Endothelial cell of umbilical vein (primary cell): ENCODE measurements around the gene SH3RF3. TPM values are rescaled to one million over a fixed set of nuclear protein-coding genes. Genes with fewer than 3 reads are reported as not detected.

ENCODE experiments used
- BruUV-seq: library from RNA; stranded (reverse); fragments of 400-500 nt; replicated peaks from 2 replicates; lab custom pipeline; 2021; lab: Mats Ljungman, UMichigan
- CTCF ChIA-PET: fragments of 300-600, 350-600 bp; sonication (Branson Sonifier 250); formaldehyde crosslinking; loops from one replicate; lab custom pipeline; 2021; ENCODE audit warnings: antibody characterized with exemption, inconsistent platforms; lab: Charles Lee
- POLR2A ChIA-PET: fragments of 300-600, 350-600 bp; sonication (Branson Sonifier 250); formaldehyde crosslinking; loops from one replicate; lab custom pipeline; 2021; ENCODE audit warnings: antibody characterized with exemption, inconsistent platforms; lab: Charles Lee
- DNase-seq: peaks from one replicate; pipeline ENCODE4 v3.0.0-alpha.2; 2011; ENCODE audit warnings: low read depth, low spot score
- FAIRE-seq: peaks from 2 replicates; lab custom pipeline; 2011; peaks lifted over from hg19 to GRCh38; lab: Jason Lieb, UNC
- H2AFZ ChIP-seq: 2 replicates; pipeline ENCODE4 v1.6.0; 2012; ENCODE audit warnings: low read depth, low read length, control low read depth, inconsistent platforms
- H3K27ac ChIP-seq: 2 replicates; pipeline ENCODE4 v1.5.1; 2011; ENCODE audit warnings: low read depth, mild to moderate bottlenecking, control low read depth, low read length, moderate library complexity; ENCODE audit not compliant: insufficient read depth
- H3K27me3 ChIP-seq, 2 experiments: 2 replicates each; pipeline versions ENCODE4 v1.6.0 to v1.6.1; 2011; ENCODE audit warnings: low read length in 2 of 2, mixed read lengths in 1 of 2; ENCODE audit not compliant: control insufficient read depth in 2 of 2, insufficient read depth in 2 of 2
- H3K36me3 ChIP-seq, 2 experiments: 2 replicates in 1 of 2; 3 replicates in 1 of 2; pipeline ENCODE4 v1.5.1; 2011; ENCODE audit warnings: low read length in 2 of 2, mild to moderate bottlenecking in 1 of 2, moderate library complexity in 1 of 2; ENCODE audit not compliant: control insufficient read depth in 2 of 2, insufficient read depth in 2 of 2; ENCODE audit errors: extremely low read depth in 1 of 2
- H3K4me1 ChIP-seq: 3 replicates; pipeline ENCODE4 v1.5.1; 2011; ENCODE audit warnings: mild to moderate bottlenecking, low read length; ENCODE audit not compliant: control insufficient read depth, insufficient read depth; ENCODE audit errors: extremely low read depth
- H3K4me2 ChIP-seq: 2 replicates; pipeline ENCODE4 v1.6.1; 2011; ENCODE audit warnings: low read length, control low read depth, mixed read lengths; ENCODE audit not compliant: insufficient read depth
- H3K4me3 ChIP-seq, 3 experiments: fragments of 200-600 bp in 1 of 3; sonication (generic), shearing (Covaris generic) in 1 of 3; replicated peaks in 1 of 3; 2 replicates each; pipeline ENCODE4 v1.5.1; 2011 to 2016; ENCODE audit warnings: control low read depth in 3 of 3, low read length in 3 of 3, mild to moderate bottlenecking in 2 of 3, inconsistent platforms in 1 of 3, low read depth in 1 of 3, moderate library complexity in 1 of 3; ENCODE audit not compliant: insufficient read depth in 1 of 3
- H3K79me2 ChIP-seq: 2 replicates; pipeline ENCODE4 v1.6.0; 2012; ENCODE audit warnings: low read length, inconsistent platforms; ENCODE audit not compliant: control insufficient read depth, insufficient read depth
- H3K9ac ChIP-seq: replicated peaks from 2 replicates; pipeline ENCODE3; 2011; ENCODE audit warnings: low read length, control low read depth; ENCODE audit not compliant: insufficient read depth; ENCODE audit errors: extremely low read depth
- H3K9me1 ChIP-seq: replicated peaks from 3 replicates; pipeline ENCODE4 v1.6.0; 2011; ENCODE audit warnings: mild to moderate bottlenecking, low read length; ENCODE audit not compliant: control insufficient read depth, insufficient read depth; ENCODE audit errors: extremely low read depth
- H3K9me3 ChIP-seq: replicated peaks from 2 replicates; pipeline ENCODE4 v1.5.1; 2012; ENCODE audit warnings: low read length, inconsistent platforms; ENCODE audit not compliant: control insufficient read depth, insufficient read depth
- H4K20me1 ChIP-seq: replicated peaks from 2 replicates; pipeline ENCODE3; 2011; ENCODE audit warnings: mild to moderate bottlenecking, low read length; ENCODE audit not compliant: control insufficient read depth, insufficient read depth; ENCODE audit errors: extremely low read depth
- CTCF ChIP-seq, 2 donors: IDR thresholded peaks; 1 replicate in 1 of 2; 2 replicates in 1 of 2; pipeline ENCODE4 v1.5.1; 2011; ENCODE audit warnings: low read length in 2 of 2, mild to moderate bottlenecking in 2 of 2, moderate library complexity in 2 of 2, control low read depth in 1 of 2, inconsistent platforms in 1 of 2, low read depth in 1 of 2; ENCODE audit not compliant: insufficient read depth in 1 of 2; ENCODE audit errors: extremely low read depth in 1 of 2
- EZH2 ChIP-seq: IDR thresholded peaks from 2 replicates; pipeline ENCODE4 v1.6.1; 2012; ENCODE audit warnings: borderline replicate concordance, low read depth, mild to moderate bottlenecking, moderate library complexity, low read length, inconsistent platforms; ENCODE audit not compliant: severe bottlenecking
- FOS ChIP-seq: IDR thresholded peaks from 2 replicates; pipeline ENCODE4 v1.6.1; 2011; ENCODE audit warnings: mild to moderate bottlenecking, low read length, moderate library complexity, borderline replicate concordance; ENCODE audit not compliant: insufficient read depth
- GATA2 ChIP-seq: IDR thresholded peaks from 2 replicates; pipeline ENCODE4 v1.7.0; 2011; ENCODE audit warnings: low read depth, mild to moderate bottlenecking, moderate library complexity, mixed read lengths, low read length; ENCODE audit not compliant: insufficient read length, insufficient read depth
- JUN ChIP-seq: IDR thresholded peaks from 2 replicates; pipeline ENCODE4 v1.6.1; 2011; ENCODE audit warnings: borderline replicate concordance, low read depth; ENCODE audit not compliant: insufficient read length, insufficient read depth
- MAX ChIP-seq: IDR thresholded peaks from 2 replicates; pipeline ENCODE4 v1.6.1; 2011; ENCODE audit not compliant: insufficient read depth, insufficient read length
- MYC ChIP-seq: IDR thresholded peaks from one replicate; pipeline ENCODE4 v1.6.1; 2011; ENCODE audit warnings: mild to moderate bottlenecking, low read depth, low read length
- POLR2A ChIP-seq: IDR thresholded peaks from 2 replicates; pipeline ENCODE4 v1.6.1; 2012; ENCODE audit warnings: low read depth, mild to moderate bottlenecking, control low read depth, low read length
- POLR2AphosphoS5 ChIP-seq: IDR thresholded peaks from 2 replicates; pipeline ENCODE4 v1.6.1; 2012; ENCODE audit warnings: low read depth, mild to moderate bottlenecking, control low read depth, low read length, moderate library complexity; ENCODE audit not compliant: insufficient read depth
- dilution Hi-C: fragments of 300-500 bp; cut with MboI; formaldehyde crosslinking; loops from one replicate; pipeline ENCODE4 v1.15.0; 2019; ENCODE audit warnings: low sequenced_read_pairs; ENCODE audit not compliant: extremely low pct_ligation_motif_present
- intact Hi-C: fragments of 100-400 bp; cut with micrococcal nuclease; formaldehyde crosslinking; loops from one replicate; pipeline ENCODE4 v1.10.0; 2022
- polyA plus RNA-seq, 4 experiments: library from polyadenylated mRNA; depleted of rRNA in 3 of 4; stranded (reverse) in 3 of 4; unstranded in 1 of 4; fragments of >200 nt; gene quantifications; 2 replicates each; pipeline versions ENCODE4 v1.2.1 to v1.2.3, GENCODE V29; 2011 to 2012; ENCODE audit warnings: missing spikeins in 1 of 4
- total RNA-seq: library from RNA; stranded (reverse); gene quantifications from 2 replicates; pipeline ENCODE4 v1.2.3, GENCODE V29; 2021

SH3RF3 gene
- total and polyA plus RNA-seq, 2 donors (not counting 3 experiments of a cell fraction or from before 2014, with no cell fraction given), result 3.8 to 14.7 TPM

- Histone ChIP-seq H3K4me2 (no peak overlapping the region), H3K4me3 (no peak overlapping the region), H3K9me1 (no peaks in the 10 kb centered on the region), H3K4me1 (peaks cover 16% of the 10 kb centered on the region), H3K36me3 (no peaks in the 10 kb centered on the region), H4K20me1 (no peaks in the 10 kb centered on the region), H3K27ac (no peak overlapping the region), H2AFZ (no peak overlapping the region), H3K9me3 (no peaks in the 10 kb centered on the region), H3K79me2 (peaks cover 4% of the 10 kb centered on the region), H3K9ac (no peak overlapping the region), H3K27me3 (no peaks in the 10 kb centered on the region)
- DNase-seq (no peak), FAIRE-seq (no peak)
- dilution Hi-C loops (no loop called here), intact Hi-C loops (no loop called here)
- POLR2A ChIA-PET, result no interaction called here
- CTCF ChIA-PET, result interaction anchor here (1.0 to 2.7 kb wide), 2 partner anchors 8 to 253 kb away, joined by 3 to 9 read pairs; no protein-coding TSS in a partner anchor
- TF ChIP-seq EZH2 (no peak), MYC (no peak), MAX (no peak), POLR2A (no peak), POLR2AphosphoS5 (no peak), FOS (no peak), GATA2 (no peak), JUN (no peak), CTCF (IDR thresholded peaks at IDR 0.05; ENCODE audit: extremely low read depth in 1 of 2, insufficient read depth in 1 of 2, low read depth in 1 of 2, low read length in 2 of 2) (no peak)
- BruUV-seq, result no TSS peak
These were observed 128.6 kb downstream of the SH3RF3 start for GRCh38 chr2:109257653-109258052.
